Neural cell (in vitro differentiated cells): ENCODE results near the gene STK32A.

Source experiments
- EZH2 ChIP-seq: fragments of 200-600, 300-800 bp; shearing (Covaris generic), sonication (generic); IDR thresholded peaks from 2 replicates; pipeline ENCODE4 v1.6.1; 2014; ENCODE audit warnings: antibody characterized with exemption, low read length, borderline replicate concordance, mild to moderate bottlenecking; ENCODE audit not compliant: insufficient read depth, poor library complexity, severe bottlenecking
- POLR2AphosphoS5 ChIP-seq: IDR thresholded peaks from 2 replicates; pipeline ENCODE4 v1.6.1; 2012
- SMC3 ChIP-seq: fragments of 450-650 bp; conservative IDR thresholded peaks from 2 replicates; pipeline ENCODE4 v1.6.1; 2014; ENCODE audit warnings: antibody characterized with exemption, mild to moderate bottlenecking, moderate library complexity; ENCODE audit not compliant: poor library complexity
- TF ChIP-seq, protein P1 (sequence below): fragments of 450-650 bp; IDR thresholded peaks from 2 replicates; pipeline ENCODE4 v1.5.1; 2014; ENCODE audit warnings: antibody characterized with exemption, mild to moderate bottlenecking, moderate library complexity; ENCODE audit not compliant: poor library complexity, severe bottlenecking

DNA sequence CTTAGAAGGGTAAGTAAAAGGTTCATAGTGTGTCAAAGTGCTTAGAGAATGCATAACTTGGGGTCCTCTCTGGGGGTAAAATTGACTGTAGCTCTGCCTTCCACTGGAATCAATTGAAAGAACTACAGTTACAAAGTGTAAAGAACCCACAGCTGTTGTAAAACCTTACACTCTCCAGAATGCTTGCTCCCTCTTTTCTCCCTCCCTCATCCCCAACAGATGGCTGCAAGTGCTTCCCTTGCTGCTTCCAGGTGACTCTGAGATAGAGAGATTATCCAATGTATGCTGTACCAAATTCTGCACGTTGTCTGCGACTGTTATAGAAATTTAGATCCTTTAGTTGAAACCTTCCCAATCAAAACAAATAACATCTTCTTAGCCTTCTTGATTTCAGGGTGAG is 126.0 kb downstream of the STK32A start:
- TF ChIP-seq, protein P1, sequence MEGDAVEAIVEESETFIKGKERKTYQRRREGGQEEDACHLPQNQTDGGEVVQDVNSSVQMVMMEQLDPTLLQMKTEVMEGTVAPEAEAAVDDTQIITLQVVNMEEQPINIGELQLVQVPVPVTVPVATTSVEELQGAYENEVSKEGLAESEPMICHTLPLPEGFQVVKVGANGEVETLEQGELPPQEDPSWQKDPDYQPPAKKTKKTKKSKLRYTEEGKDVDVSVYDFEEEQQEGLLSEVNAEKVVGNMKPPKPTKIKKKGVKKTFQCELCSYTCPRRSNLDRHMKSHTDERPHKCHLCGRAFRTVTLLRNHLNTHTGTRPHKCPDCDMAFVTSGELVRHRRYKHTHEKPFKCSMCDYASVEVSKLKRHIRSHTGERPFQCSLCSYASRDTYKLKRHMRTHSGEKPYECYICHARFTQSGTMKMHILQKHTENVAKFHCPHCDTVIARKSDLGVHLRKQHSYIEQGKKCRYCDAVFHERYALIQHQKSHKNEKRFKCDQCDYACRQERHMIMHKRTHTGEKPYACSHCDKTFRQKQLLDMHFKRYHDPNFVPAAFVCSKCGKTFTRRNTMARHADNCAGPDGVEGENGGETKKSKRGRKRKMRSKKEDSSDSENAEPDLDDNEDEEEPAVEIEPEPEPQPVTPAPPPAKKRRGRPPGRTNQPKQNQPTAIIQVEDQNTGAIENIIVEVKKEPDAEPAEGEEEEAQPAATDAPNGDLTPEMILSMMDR, result no peak
- TF ChIP-seq EZH2, result no peak
- no peak for TF ChIP-seq SMC3
- no peak for TF ChIP-seq POLR2AphosphoS5
